ENCODE data around the gene RAP1B. TPM values are rescaled to one million over a fixed set of nuclear protein-coding genes. Genes with fewer than 3 reads are reported as not detected.

The RAP1B gene
- total and polyA plus RNA-seq, 2 experiments from 2014 or later: 275 to 353 TPM

- Histone ChIP-seq H3F3A (ENCODE audit: insufficient read depth) (0 out of 2 replicates have a peak, but pooled peaks cover 5% of the 10 kb centered on the region), H2AFZ (no peak overlapping the region), H3K4me3 (no peak overlapping the region), H3K9me2 (ENCODE audit: insufficient read depth) (no peaks in the 10 kb centered on the region), H3K27me3 (replicated peaks; ENCODE audit: insufficient read depth) (no peaks in the 10 kb centered on the region), H3K27ac (no peak overlapping the region), H3K9ac (no peak overlapping the region), H4K20me1 (ENCODE audit: insufficient read depth) (0 out of 2 replicates have a peak, but pooled peaks cover 11% of the 10 kb centered on the region), H3K4me1 (ENCODE audit: insufficient read depth) (no peaks in the 10 kb centered on the region), H3K4me2 (ENCODE audit: unreplicated experiment) (no peak overlapping the region), H3K9me3 (ENCODE audit: low read depth) (no peaks in the 10 kb centered on the region), H3K79me2 (ENCODE audit: insufficient read depth) (peaks cover 99% of the 10 kb centered on the region), H3K36me3 (ENCODE audit: low read depth) (peaks cover 37% of the 10 kb centered on the region)
- in situ Hi-C loops (cut with MboI): no loop called here
- no peak for DNase-seq
- 41 to 77% methylated on average over 1 of the region's 1 CpG for WGBS, 2 experiments (ENCODE audit: low coverage in 1 of 2, low lambda C conversion rate in 2 of 2, missing lambda C conversion rate in 2 of 2)
- TF ChIP-seq EZH2 (IDR thresholded peaks at IDR 0.05; ENCODE audit: insufficient read depth, poor library complexity, severe bottlenecking) (no peak), EZH2phosphoT487 (IDR thresholded peaks at IDR 0.05; ENCODE audit: insufficient read depth, low read depth) (no peak)
Measured at GRCh38 chr12:68647507-68647906, 36.8 kb downstream of the RAP1B start.

- H3K4me3 ChIP-seq: no peak overlapping the region
- no peak overlapping the region for H3K9ac ChIP-seq
- no peaks in the 10 kb centered on the region for H3K4me1 ChIP-seq (ENCODE audit: insufficient read depth)
- H4K20me1 ChIP-seq (ENCODE audit: insufficient read depth): 0 out of 2 replicates have a peak, but pooled peaks cover 11% of the 10 kb centered on the region
- H3K36me3 ChIP-seq (ENCODE audit: low read depth): peaks cover 44% of the 10 kb centered on the region
- no peaks in the 10 kb centered on the region for H3K9me3 ChIP-seq (ENCODE audit: low read depth)
- TF ChIP-seq EZH2phosphoT487 (IDR thresholded peaks at IDR 0.05; ENCODE audit: insufficient read depth, low read depth) (no peak), EZH2 (IDR thresholded peaks at IDR 0.05; ENCODE audit: insufficient read depth, poor library complexity, severe bottlenecking) (no peak)
- H3F3A ChIP-seq (ENCODE audit: insufficient read depth): 0 out of 2 replicates have a peak, but pooled peaks cover 3% of the 10 kb centered on the region
- H2AFZ ChIP-seq: no peak overlapping the region
- peaks cover 99% of the 10 kb centered on the region for H3K79me2 ChIP-seq (ENCODE audit: insufficient read depth)
- no peak overlapping the region for H3K27ac ChIP-seq
- in situ Hi-C loops (cut with MboI): no loop called here
- H3K4me2 ChIP-seq (ENCODE audit: unreplicated experiment): no peak overlapping the region
- no peak for DNase-seq
- H3K9me2 ChIP-seq (ENCODE audit: insufficient read depth): no peaks in the 10 kb centered on the region
- WGBS, 2 experiments (ENCODE audit: low coverage in 1 of 2, low lambda C conversion rate in 2 of 2, missing lambda C conversion rate in 2 of 2): 99 to 100% methylated on average over 3 of the region's 3 CpGs
- H3K27me3 ChIP-seq (replicated peaks; ENCODE audit: insufficient read depth): no peaks in the 10 kb centered on the region
Measured at GRCh38 chr12:68648179-68648578, 37.5 kb downstream of the RAP1B start.

- no peaks in the 10 kb centered on the region for H3K4me1 ChIP-seq (ENCODE audit: insufficient read depth)
- no peaks in the 10 kb centered on the region for H4K20me1 ChIP-seq (ENCODE audit: insufficient read depth)
- H3K36me3 ChIP-seq (ENCODE audit: low read depth): peaks cover 35% of the 10 kb centered on the region
- H3K9ac ChIP-seq: no peak overlapping the region
- no peak for DNase-seq
- H3K4me2 ChIP-seq (ENCODE audit: unreplicated experiment): no peak overlapping the region
- 54 to 56% methylated on average over 3 of the region's 3 CpGs for WGBS, 2 experiments (ENCODE audit: low coverage in 1 of 2, low lambda C conversion rate in 2 of 2, missing lambda C conversion rate in 2 of 2)
- no peaks in the 10 kb centered on the region for H3K27me3 ChIP-seq (replicated peaks; ENCODE audit: insufficient read depth)
- no peak for TF ChIP-seq EZH2phosphoT487 (IDR thresholded peaks at IDR 0.05; ENCODE audit: insufficient read depth, low read depth)
- TF ChIP-seq EZH2 (IDR thresholded peaks at IDR 0.05; ENCODE audit: insufficient read depth, poor library complexity, severe bottlenecking): no peak
- no peak overlapping the region for H3K4me3 ChIP-seq
- peaks cover 38% of the 10 kb centered on the region; the same call in 1 of the 2 replicates for H3F3A ChIP-seq (ENCODE audit: insufficient read depth)
- H3K27ac ChIP-seq: no peak overlapping the region
- peaks cover 31% of the 10 kb centered on the region for H3K79me2 ChIP-seq (ENCODE audit: insufficient read depth)
- no peaks in the 10 kb centered on the region for H3K9me3 ChIP-seq (ENCODE audit: low read depth)
- no peak overlapping the region for H2AFZ ChIP-seq
- in situ Hi-C loops (cut with MboI): no loop called here
- no peaks in the 10 kb centered on the region for H3K9me2 ChIP-seq (ENCODE audit: insufficient read depth)
Measured at GRCh38 chr12:68665016-68665569, 54.4 kb downstream of the RAP1B start.

GRCh38 chr12:68667291-68667690, 56.6 kb downstream of the RAP1B start:
- H3K4me2 ChIP-seq (ENCODE audit: unreplicated experiment): no peak overlapping the region
- no peaks in the 10 kb centered on the region for H3K27me3 ChIP-seq (replicated peaks; ENCODE audit: insufficient read depth)
- in situ Hi-C loops (cut with MboI): no loop called here
- H3K9me3 ChIP-seq (ENCODE audit: low read depth): no peaks in the 10 kb centered on the region
- no peaks in the 10 kb centered on the region for H3K9me2 ChIP-seq (ENCODE audit: insufficient read depth)
- no peaks in the 10 kb centered on the region for H4K20me1 ChIP-seq (ENCODE audit: insufficient read depth)
- H3K36me3 ChIP-seq (ENCODE audit: low read depth): peaks cover 20% of the 10 kb centered on the region; the same call in 1 of the 2 replicates
- WGBS, 2 experiments (ENCODE audit: low coverage in 1 of 2, low lambda C conversion rate in 2 of 2, missing lambda C conversion rate in 2 of 2): 100% methylated on average over 1 of the region's 1 CpG
- DNase-seq: no peak
- H3K4me1 ChIP-seq (ENCODE audit: insufficient read depth): no peaks in the 10 kb centered on the region
- H3K4me3 ChIP-seq: no peak overlapping the region
- H3K9ac ChIP-seq: no peak overlapping the region
- H3K79me2 ChIP-seq (ENCODE audit: insufficient read depth): peaks cover 15% of the 10 kb centered on the region
- no peak overlapping the region for H3K27ac ChIP-seq
- H2AFZ ChIP-seq: no peak overlapping the region
- no peak for TF ChIP-seq EZH2phosphoT487 (IDR thresholded peaks at IDR 0.05; ENCODE audit: insufficient read depth, low read depth)
- TF ChIP-seq EZH2 (IDR thresholded peaks at IDR 0.05; ENCODE audit: insufficient read depth, poor library complexity, severe bottlenecking): no peak
- peaks cover 42% of the 10 kb centered on the region; the same call in 1 of the 2 replicates for H3F3A ChIP-seq (ENCODE audit: insufficient read depth)
